T-helper 1 cell treated with Interleukin-12 subunit alpha and Interleukin-12 subunit beta and Interleukin-4 antibody, amounts not matched to agents 30 μg/mL and 1 μg/mL, for 36 hours (primary cell): Measurements from ENCODE around the gene FNIP2.
"Not testable (repeated sequence)": the region's sequence is repeated elsewhere in the genome, so short reads cannot be mapped to it uniquely, and the experiment has no call there.

Experiments used
- H3K27ac Mint-ChIP-seq: one replicate; pipeline ENCODE4 v1.8.0; 2021; ENCODE audit warnings: mild to moderate bottlenecking, mixed read lengths
- H3K27me3 Mint-ChIP-seq: one replicate; pipeline ENCODE4 v1.8.0; 2021; ENCODE audit warnings: low read depth, mixed read lengths
- H3K36me3 Mint-ChIP-seq: one replicate; pipeline ENCODE4 v1.8.0; 2021; ENCODE audit warnings: low read depth, mixed read lengths
- H3K4me1 Mint-ChIP-seq: one replicate; pipeline ENCODE4 v1.8.0; 2021; ENCODE audit warnings: low read depth, mixed read lengths
- H3K4me3 Mint-ChIP-seq: one replicate; pipeline ENCODE4 v1.8.0; 2021; ENCODE audit warnings: mild to moderate bottlenecking, moderate library complexity, mixed read lengths
- H3K9me3 Mint-ChIP-seq: one replicate; pipeline ENCODE4 v1.8.0; 2021; ENCODE audit warnings: mixed read lengths

FNIP2 gene

GRCh38 chr4:158754385-158755180, 14.2 kb upstream of the FNIP2 start:
- peaks cover 36% of the 10 kb centered on the region for H3K27me3 Mint-ChIP-seq
- no peaks in the 10 kb centered on the region for H3K4me1 Mint-ChIP-seq
- no peak overlapping the region for H3K27ac Mint-ChIP-seq
- H3K4me3 Mint-ChIP-seq: no peak overlapping the region
- H3K9me3 Mint-ChIP-seq: no peaks in the 10 kb centered on the region
- H3K36me3 Mint-ChIP-seq: no peaks in the 10 kb centered on the region

GRCh38 chr4:158755819-158756218, 13.0 kb upstream of the FNIP2 start:
- peaks cover 31% of the 10 kb centered on the region for H3K27me3 Mint-ChIP-seq

GRCh38 chr4:158756588-158756987, 12.2 kb upstream of the FNIP2 start:
- no peaks in the 10 kb centered on the region for H3K36me3 Mint-ChIP-seq
- no peaks in the 10 kb centered on the region for H3K9me3 Mint-ChIP-seq
- no peaks in the 10 kb centered on the region for H3K4me1 Mint-ChIP-seq
- no peak overlapping the region for H3K4me3 Mint-ChIP-seq
- peaks cover 31% of the 10 kb centered on the region for H3K27me3 Mint-ChIP-seq
- no peak overlapping the region for H3K27ac Mint-ChIP-seq

More at GRCh38 chr4:158755819-158756218, 13.0 kb upstream of the FNIP2 start:
- H3K4me1 Mint-ChIP-seq, H3K9me3 Mint-ChIP-seq, H3K4me3 Mint-ChIP-seq, H3K36me3 Mint-ChIP-seq, H3K27ac Mint-ChIP-seq: not testable (repeated sequence)

GRCh38 chr4:158758142-158758541, 10.7 kb upstream of the FNIP2 start:
- Mint-ChIP-seq H3K27me3 (peaks cover 31% of the 10 kb centered on the region), H3K36me3 (no peaks in the 10 kb centered on the region), H3K4me1 (no peaks in the 10 kb centered on the region), H3K9me3 (no peaks in the 10 kb centered on the region), H3K27ac (no peak overlapping the region), H3K4me3 (no peak overlapping the region)

- Mint-ChIP-seq H3K27ac (no peak overlapping the region), H3K36me3 (no peaks in the 10 kb centered on the region), H3K4me1 (no peaks in the 10 kb centered on the region), H3K9me3 (no peaks in the 10 kb centered on the region), H3K27me3 (peaks cover 31% of the 10 kb centered on the region), H3K4me3 (no peak overlapping the region)
Observed at GRCh38 chr4:158758703-158759102, 10.1 kb upstream of the FNIP2 start.

GRCh38 chr4:158759539-158759938, 9.3 kb upstream of the FNIP2 start:
- H3K4me1 Mint-ChIP-seq, H3K9me3 Mint-ChIP-seq, H3K27ac Mint-ChIP-seq, H3K36me3 Mint-ChIP-seq, H3K4me3 Mint-ChIP-seq: not testable (repeated sequence)
- H3K27me3 Mint-ChIP-seq: peaks cover 27% of the 10 kb centered on the region

GRCh38 chr4:158760866-158761265, 8.0 kb upstream of the FNIP2 start:
- Mint-ChIP-seq H3K36me3 (no peaks in the 10 kb centered on the region), H3K9me3 (no peaks in the 10 kb centered on the region), H3K4me3 (no peak overlapping the region), H3K4me1 (no peaks in the 10 kb centered on the region), H3K27me3 (peaks cover 23% of the 10 kb centered on the region), H3K27ac (no peak overlapping the region)

- no peaks in the 10 kb centered on the region for H3K36me3 Mint-ChIP-seq
- no peak overlapping the region for H3K27ac Mint-ChIP-seq
- no peak overlapping the region for H3K4me3 Mint-ChIP-seq
- H3K9me3 Mint-ChIP-seq: no peaks in the 10 kb centered on the region
- peaks cover 9% of the 10 kb centered on the region for H3K27me3 Mint-ChIP-seq
- H3K4me1 Mint-ChIP-seq: peaks cover 2% of the 10 kb centered on the region
Observed at GRCh38 chr4:158762553-158762952, 6.3 kb upstream of the FNIP2 start.

- Mint-ChIP-seq H3K27me3 (peaks cover 3% of the 10 kb centered on the region), H3K27ac (no peak overlapping the region), H3K4me3 (no peak overlapping the region), H3K9me3 (no peaks in the 10 kb centered on the region), H3K4me1 (peaks cover 7% of the 10 kb centered on the region), H3K36me3 (no peaks in the 10 kb centered on the region)
Observed at GRCh38 chr4:158763462-158763861, 5.4 kb upstream of the FNIP2 start.

GRCh38 chr4:158766434-158767044, 2.3 kb upstream of the FNIP2 start:
- Mint-ChIP-seq H3K4me3 (no peak overlapping the region), H3K36me3 (peaks cover 5% of the 10 kb centered on the region), H3K9me3 (no peaks in the 10 kb centered on the region), H3K4me1 (peaks cover 27% of the 10 kb centered on the region), H3K27me3 (no peaks in the 10 kb centered on the region), H3K27ac (no peak overlapping the region)

- Mint-ChIP-seq H3K4me1 (peaks cover 35% of the 10 kb centered on the region), H3K27ac (peak overlapping the region; percentile 21), H3K4me3 (peak overlapping the region; percentile 30), H3K9me3 (no peaks in the 10 kb centered on the region), H3K27me3 (no peaks in the 10 kb centered on the region), H3K36me3 (peaks cover 5% of the 10 kb centered on the region)
Observed at GRCh38 chr4:158767451-158767850, 1.4 kb upstream of the FNIP2 start.

- Mint-ChIP-seq H3K27me3 (no peaks in the 10 kb centered on the region), H3K27ac (peak overlapping the region; percentile 95), H3K4me1 (peaks cover 41% of the 10 kb centered on the region), H3K4me3 (peak overlapping the region; percentile 99), H3K36me3 (peaks cover 7% of the 10 kb centered on the region), H3K9me3 (no peaks in the 10 kb centered on the region)
Observed at GRCh38 chr4:158769175-158769921, 522 bp downstream of the FNIP2 start.

GRCh38 chr4:158770671-158771070, 1.8 kb downstream of the FNIP2 start:
- Mint-ChIP-seq H3K36me3 (peaks cover 7% of the 10 kb centered on the region), H3K4me1 (peaks cover 48% of the 10 kb centered on the region), H3K27ac (peak overlapping the region; percentile 34), H3K4me3 (peak overlapping the region; percentile 99), H3K27me3 (no peaks in the 10 kb centered on the region), H3K9me3 (no peaks in the 10 kb centered on the region)

- Mint-ChIP-seq H3K4me3 (no peak overlapping the region), H3K27ac (no peak overlapping the region), H3K36me3 (peaks cover 7% of the 10 kb centered on the region), H3K27me3 (no peaks in the 10 kb centered on the region), H3K9me3 (no peaks in the 10 kb centered on the region), H3K4me1 (peaks cover 49% of the 10 kb centered on the region)
Observed at GRCh38 chr4:158771776-158772175, 3.0 kb downstream of the FNIP2 start.
